HepG2 (cell line): ENCODE measurements around the gene PLCG1. TPM values are rescaled to one million over a fixed set of nuclear protein-coding genes. Genes with fewer than 3 reads are reported as not detected.
A peak's percentile ranks its signal among the peaks of the same experiment; 100 is the strongest.

Experiments used
- CEBPG ChIP-seq: IDR thresholded peaks from 2 replicates; pipeline ENCODE4 v1.6.1; 2016
- CERS6 ChIP-seq: sonication (generic); formaldehyde crosslinking; IDR thresholded peaks from 2 replicates; pipeline ENCODE4 v1.5.0; 2020; ENCODE audit warnings: missing genetic modification reagents
- CREB3 ChIP-seq: sonication (generic); formaldehyde crosslinking; IDR thresholded peaks from 2 replicates; pipeline ENCODE4 v1.5.0; 2020; ENCODE audit warnings: missing genetic modification reagents
- ELF4 ChIP-seq: sonication (generic); formaldehyde crosslinking; IDR thresholded peaks from 2 replicates; pipeline ENCODE4 v1.5.0; 2020; ENCODE audit warnings: missing genetic modification reagents, mild to moderate bottlenecking, moderate library complexity, borderline replicate concordance
- ELK4 ChIP-seq: sonication (generic); formaldehyde crosslinking; IDR thresholded peaks from 2 replicates; pipeline ENCODE4 v1.9.0; 2021; ENCODE audit warnings: missing genetic modification reagents, borderline replicate concordance
- JUN ChIP-seq: sonication (generic); formaldehyde crosslinking; IDR thresholded peaks from 2 replicates; pipeline ENCODE4 v1.4.0; 2020; ENCODE audit warnings: mild to moderate bottlenecking, missing genetic modification reagents
- MXI1 ChIP-seq: IDR thresholded peaks from 3 replicates; pipeline ENCODE4 v1.6.1; 2012; ENCODE audit warnings: low read depth, low read length, inconsistent platforms, borderline replicate concordance
- NAIF1 ChIP-seq: sonication (generic); formaldehyde crosslinking; IDR thresholded peaks from 2 replicates; pipeline ENCODE4 v1.5.0; 2020; ENCODE audit warnings: mild to moderate bottlenecking, missing genetic modification reagents, borderline replicate concordance
- NFIB ChIP-seq: sonication (generic); formaldehyde crosslinking; IDR thresholded peaks from 2 replicates; pipeline ENCODE4 v1.9.0; 2021; ENCODE audit warnings: missing genetic modification reagents, mild to moderate bottlenecking, borderline replicate concordance
- PAF1 ChIP-seq: IDR thresholded peaks from 2 replicates; pipeline ENCODE4 v1.6.1; 2016; ENCODE audit warnings: missing genetic modification reagents, missing compliant biosample characterization
- PHB2 ChIP-seq: fragments of 450-650 bp; IDR thresholded peaks from 2 replicates; pipeline ENCODE4 v1.6.1; 2018; ENCODE audit not compliant: partially characterized antibody
- PHF21A ChIP-seq: sonication (generic); formaldehyde crosslinking; IDR thresholded peaks from 2 replicates; pipeline ENCODE4 v1.5.0; 2020; ENCODE audit warnings: mild to moderate bottlenecking, missing genetic modification reagents
- PRPF4 ChIP-seq: fragments of 200-400 bp; formaldehyde crosslinking; IDR thresholded peaks from 2 replicates; pipeline ENCODE4 v1.6.1; 2016; ENCODE audit warnings: low read length, low read depth; ENCODE audit not compliant: poor library complexity, severe bottlenecking
- RNF2 ChIP-seq: fragments of 450-650 bp; conservative IDR thresholded peaks from 2 replicates; pipeline ENCODE4 v1.6.1; 2016; ENCODE audit warnings: low read depth
- SMAD9 ChIP-seq: sonication (generic); formaldehyde crosslinking; IDR thresholded peaks from 2 replicates; pipeline ENCODE4 v1.5.1; 2020; ENCODE audit warnings: mild to moderate bottlenecking, missing genetic modification reagents
- SMYD3 ChIP-seq: sonication (generic); formaldehyde crosslinking; IDR thresholded peaks from 2 replicates; pipeline ENCODE4 v1.8.1; 2023; ENCODE audit warnings: mild to moderate bottlenecking, missing genetic modification reagents
- SOX13 ChIP-seq, 3 experiments: fragments of 450-650 bp in 1 of 3; sonication (generic) in 1 of 3; formaldehyde crosslinking in 1 of 3; IDR thresholded peaks in 2 of 3; conservative IDR thresholded peaks in 1 of 3; 2 replicates each; pipeline versions ENCODE4 v1.5.0 to v1.6.1; 2016 to 2020; ENCODE audit warnings: antibody characterized with exemption in 1 of 3, mild to moderate bottlenecking in 1 of 3, missing compliant biosample characterization in 1 of 3, missing genetic modification reagents in 1 of 3, moderate library complexity in 1 of 3
- ZNF20 ChIP-seq: sonication (generic); formaldehyde crosslinking; IDR thresholded peaks from 2 replicates; pipeline ENCODE4 v1.4.0; 2020; ENCODE audit warnings: mild to moderate bottlenecking, moderate library complexity, missing genetic modification reagents
- ZNF207 ChIP-seq: fragments of 450-650 bp; IDR thresholded peaks from 2 replicates; pipeline ENCODE4 v1.6.1; 2016; ENCODE audit warnings: antibody characterized with exemption, borderline replicate concordance
- ZNF552 ChIP-seq: sonication (generic); formaldehyde crosslinking; IDR thresholded peaks from 2 replicates; pipeline ENCODE4 v1.9.0; 2022; ENCODE audit warnings: missing genetic modification reagents, mild to moderate bottlenecking, borderline replicate concordance
- ZNF563 ChIP-seq: sonication (generic); formaldehyde crosslinking; IDR thresholded peaks from 2 replicates; pipeline ENCODE4 v1.8.0; 2022; ENCODE audit warnings: mild to moderate bottlenecking, moderate library complexity, missing genetic modification reagents
- ZNF570 ChIP-seq: sonication (generic); formaldehyde crosslinking; IDR thresholded peaks from 2 replicates; pipeline ENCODE4 v1.4.0; 2020; ENCODE audit warnings: mild to moderate bottlenecking, missing genetic modification reagents, borderline replicate concordance
- ZNF615 ChIP-seq: sonication (generic); formaldehyde crosslinking; IDR thresholded peaks from 2 replicates; pipeline ENCODE4 v1.5.0; 2020; ENCODE audit warnings: mild to moderate bottlenecking, missing genetic modification reagents, borderline replicate concordance
- ZNF737 ChIP-seq: sonication (generic); formaldehyde crosslinking; IDR thresholded peaks from 2 replicates; pipeline ENCODE4 v1.5.0; 2020; ENCODE audit warnings: missing genetic modification reagents, mild to moderate bottlenecking, borderline replicate concordance
- ZNF747 ChIP-seq: sonication (generic); formaldehyde crosslinking; IDR thresholded peaks from 2 replicates; pipeline ENCODE4 v1.8.1; 2023; ENCODE audit warnings: missing genetic modification reagents, mild to moderate bottlenecking, borderline replicate concordance
- ZSCAN29 ChIP-seq: sonication (generic); formaldehyde crosslinking; conservative IDR thresholded peaks from 2 replicates; pipeline ENCODE4 v1.4.0; 2020; ENCODE audit warnings: mild to moderate bottlenecking, missing genetic modification reagents
- polyA plus RNA-seq, 8 experiments: library from polyadenylated mRNA; depleted of rRNA in 3 of 8; stranded (reverse) in 7 of 8; unstranded in 1 of 8; fragments of >200 nt; fragmentation: Illumina TruSeq in 4 of 8; extraction: Trizol in 4 of 8; gene quantifications; 2 replicates each; pipeline versions ENCODE4 v1.2.1 to v1.2.3, GENCODE V29; 2011 to 2016; ENCODE audit warnings: low read depth in 4 of 8, missing spikeins in 1 of 8, mixed read lengths in 1 of 8; ENCODE audit not compliant: insufficient read depth in 1 of 8
- total RNA-seq, 5 experiments: library from RNA; depleted of rRNA; stranded (reverse); fragments of >200 nt; fragmentation: Illumina TruSeq; extraction: Trizol; gene quantifications; 2 replicates each; pipeline ENCODE4 v1.2.3, GENCODE V29; 2016; ENCODE audit warnings: low read depth in 1 of 5

PLCG1 gene
- total and polyA plus RNA-seq, 2 of the 13 experiments (the other 11 are each of a cell fraction or from before 2014, with no cell fraction given) = 85.3 to 158 TPM

- TF ChIP-seq CREB3 = no peak
- TF ChIP-seq JUN (CRISPR knock-in tag) = peak; percentile 85
- TF ChIP-seq ZNF737 (CRISPR knock-in tag) = no peak
- TF ChIP-seq ZNF615 (CRISPR knock-in tag) = no peak; the same call in 1 of the 2 replicates
- TF ChIP-seq PRPF4 = no peak
- no peak for TF ChIP-seq RNF2
- TF ChIP-seq MXI1 = peak; percentile 52; the same call in 1 of the 3 replicates
- TF ChIP-seq CERS6 = no peak
- no peak for TF ChIP-seq NFIB
- no peak for TF ChIP-seq ZNF552 (CRISPR knock-in tag)
- peak; percentile 29; the same call in 1 of the 2 replicates for TF ChIP-seq CEBPG (CRISPR knock-in tag)
- TF ChIP-seq ZNF20 (CRISPR knock-in tag) = no peak
- TF ChIP-seq PAF1 = no peak
- no peak for TF ChIP-seq ELK4 (CRISPR knock-in tag)
- no peak for TF ChIP-seq PHF21A (CRISPR knock-in tag)
- no peak for TF ChIP-seq SMYD3
- peak; percentile 35; the same call in 1 of the 2 replicates for TF ChIP-seq NAIF1 (CRISPR knock-in tag)
- TF ChIP-seq SOX13 (IDR thresholded peaks at IDR 0.05) = no peak
- TF ChIP-seq SOX13 (CRISPR knock-in tag; conservative IDR thresholded peaks at IDR 0.05 in 1 of 2, IDR thresholded peaks at IDR 0.05 in 1 of 2) = peak in 1 of 2 experiments; percentile 40; a peak in 1 of 4 replicates
- no peak for TF ChIP-seq SMAD9 (CRISPR knock-in tag)
- no peak for TF ChIP-seq ZNF563 (CRISPR knock-in tag)
- TF ChIP-seq ELF4 (CRISPR knock-in tag) = no peak
- TF ChIP-seq ZNF207 = no peak
- TF ChIP-seq PHB2 = no peak
- no peak for TF ChIP-seq ZSCAN29 (CRISPR knock-in tag)
- no peak for TF ChIP-seq ZNF570 (CRISPR knock-in tag)
- TF ChIP-seq ZNF747 (CRISPR knock-in tag) = 0 out of 2 replicates have a peak, but pooled peaks have one; percentile 19
These were observed 26.3 kb upstream of the PLCG1 start (continued) for GRCh38 chr20:41110930-41111577.
